Activated naive CD4-positive, alpha-beta T cell treated with anti-CD3 and anti-CD28 coated beads, Interleukin-2, amount 10 ng/mL, durations not matched to agents 7 days and 5 days (primary cell): ENCODE results near the gene BCL3.

Source experiments
- CTCF ChIA-PET: fragments of 350-600 bp; sonication (Branson Sonifier 250); formaldehyde crosslinking; loops from one replicate; lab custom pipeline; 2021; ENCODE audit warnings: antibody characterized with exemption; lab: Charles Lee
- DNase-seq: peaks from one replicate; pipeline ENCODE4 v3.0.0-alpha.2; 2020
- H3K27ac Mint-ChIP-seq: one replicate; pipeline ENCODE4 v1.8.0; 2021; ENCODE audit warnings: mild to moderate bottlenecking, moderate library complexity, mixed read lengths
- H3K27me3 Mint-ChIP-seq: one replicate; pipeline ENCODE4 v1.8.0; 2021; ENCODE audit warnings: mild to moderate bottlenecking, mixed read lengths
- H3K36me3 Mint-ChIP-seq: one replicate; pipeline ENCODE4 v1.8.0; 2021; ENCODE audit warnings: mixed read lengths
- H3K4me1 Mint-ChIP-seq: one replicate; pipeline ENCODE4 v1.8.0; 2021; ENCODE audit warnings: mixed read lengths
- H3K4me3 Mint-ChIP-seq: one replicate; pipeline ENCODE4 v1.8.0; 2021; ENCODE audit warnings: mild to moderate bottlenecking, moderate library complexity, mixed read lengths
- H3K9me3 Mint-ChIP-seq: one replicate; pipeline ENCODE4 v1.8.0; 2021; ENCODE audit warnings: mixed read lengths

BCL3 gene

DNA sequence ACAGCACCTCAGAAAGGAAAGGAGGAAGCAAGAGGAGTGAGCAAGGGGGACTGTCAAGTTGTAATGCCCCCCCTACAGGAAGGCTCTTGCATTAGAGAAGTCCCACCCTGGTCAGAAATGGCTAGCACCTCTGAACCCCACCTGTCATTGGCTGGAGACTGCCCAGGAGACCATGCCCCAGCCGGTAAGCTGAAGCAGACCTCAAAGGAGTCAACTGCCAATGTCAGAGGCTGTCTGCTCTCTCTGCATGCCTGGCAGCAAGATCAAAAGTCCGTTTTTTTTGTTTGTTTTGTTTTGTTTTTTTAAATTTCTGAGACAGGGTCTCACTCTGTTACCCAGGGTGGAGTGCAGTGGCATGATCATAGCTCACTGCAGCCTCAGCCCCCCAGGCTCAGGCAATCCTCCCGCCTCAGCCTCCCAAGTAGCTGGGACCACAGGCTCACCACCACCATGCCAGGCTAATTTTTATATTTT, 8.1 kb upstream of the BCL3 start:
- CTCF ChIA-PET = interaction anchor here (0.7 to 0.9 kb wide), 2 partner anchors 16 to 64 kb away, joined by 3 read pairs; no protein-coding TSS in a partner anchor
- H3K27ac Mint-ChIP-seq = no peak overlapping the region
- peaks cover 13% of the 10 kb centered on the region for H3K4me1 Mint-ChIP-seq
- peaks cover 41% of the 10 kb centered on the region for H3K27me3 Mint-ChIP-seq
- H3K9me3 Mint-ChIP-seq = no peaks in the 10 kb centered on the region
- H3K4me3 Mint-ChIP-seq = no peak overlapping the region
- no peak for DNase-seq
- no peaks in the 10 kb centered on the region for H3K36me3 Mint-ChIP-seq

GRCh38 chr19:44741258-44741731, 7.2 kb upstream of the BCL3 start:
- H3K4me1 Mint-ChIP-seq = peaks cover 21% of the 10 kb centered on the region
- H3K9me3 Mint-ChIP-seq = no peaks in the 10 kb centered on the region
- H3K36me3 Mint-ChIP-seq = no peaks in the 10 kb centered on the region
- no peak overlapping the region for H3K4me3 Mint-ChIP-seq
- CTCF ChIA-PET = interaction anchor here (0.7 to 0.9 kb wide), 3 partner anchors 17 to 63 kb away, joined by 3 to 4 read pairs (median 3); no protein-coding TSS in a partner anchor
- peaks cover 43% of the 10 kb centered on the region for H3K27me3 Mint-ChIP-seq
- DNase-seq = no peak
- H3K27ac Mint-ChIP-seq = no peak overlapping the region

GRCh38 chr19:44741841-44742329, 6.6 kb upstream of the BCL3 start:
- Mint-ChIP-seq H3K4me3 (no peak overlapping the region), H3K4me1 (peaks cover 27% of the 10 kb centered on the region), H3K27me3 (peaks cover 43% of the 10 kb centered on the region), H3K36me3 (no peaks in the 10 kb centered on the region), H3K27ac (no peak overlapping the region), H3K9me3 (no peaks in the 10 kb centered on the region)
- no peak for DNase-seq
- CTCF ChIA-PET = interaction anchor here (0.7 kb wide), 1 partner anchor 59 kb away, joined by 4 read pairs; no protein-coding TSS in a partner anchor

DNA sequence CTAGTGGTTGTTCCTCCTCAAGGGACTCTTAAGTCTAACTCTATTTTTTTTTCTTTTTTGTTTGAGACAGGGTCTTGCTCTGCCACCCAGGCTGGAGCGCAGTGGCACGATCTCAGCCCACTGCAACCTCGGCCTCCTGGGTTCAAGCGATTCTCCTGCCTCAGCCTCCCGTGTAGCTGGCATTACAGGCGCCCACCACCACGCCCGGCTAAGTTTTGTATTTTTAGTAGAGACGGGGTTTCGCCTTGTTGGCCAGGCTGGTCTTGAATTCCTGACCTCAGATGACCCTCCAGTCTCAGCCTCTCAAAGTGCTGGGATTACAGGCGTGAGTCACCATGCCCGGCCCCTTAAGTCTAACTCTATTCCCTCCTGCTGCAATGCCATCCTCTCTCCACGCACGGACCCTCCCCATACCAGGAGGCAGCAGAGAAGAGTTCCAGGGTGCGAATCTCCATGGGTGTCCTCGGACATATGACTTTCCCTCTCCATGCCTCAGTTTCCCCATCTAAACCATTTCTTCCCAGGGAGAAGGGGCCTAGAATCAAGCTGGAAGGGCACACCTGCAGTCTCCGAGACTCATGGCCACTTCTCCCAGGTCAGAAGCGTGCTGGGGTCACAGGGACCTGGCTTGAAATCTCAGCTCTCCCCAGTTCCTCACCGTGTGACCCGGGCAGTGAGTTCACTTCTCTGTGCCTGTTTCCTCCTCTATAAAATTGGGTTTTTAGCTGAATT, 6.0 kb upstream of the BCL3 start:
- Mint-ChIP-seq H3K27ac (no peak overlapping the region), H3K4me3 (no peak overlapping the region), H3K9me3 (no peaks in the 10 kb centered on the region), H3K4me1 (peaks cover 31% of the 10 kb centered on the region), H3K27me3 (peaks cover 42% of the 10 kb centered on the region), H3K36me3 (no peaks in the 10 kb centered on the region)
- no peak for DNase-seq
- CTCF ChIA-PET = interaction anchor here (2.2 kb wide), 1 partner anchor 18 kb away, joined by 9 read pairs; no protein-coding TSS in a partner anchor

- no peak overlapping the region for H3K27ac Mint-ChIP-seq
- CTCF ChIA-PET = interaction anchor here (0.7 to 2.2 kb wide), 4 partner anchors 20 to 40 kb away, joined by 3 to 9 read pairs (median 5); no protein-coding TSS in a partner anchor
- peaks cover 31% of the 10 kb centered on the region for H3K27me3 Mint-ChIP-seq
- DNase-seq = no peak
- peaks cover 10% of the 10 kb centered on the region for H3K36me3 Mint-ChIP-seq
- H3K4me1 Mint-ChIP-seq = peaks cover 45% of the 10 kb centered on the region
- no peaks in the 10 kb centered on the region for H3K9me3 Mint-ChIP-seq
- H3K4me3 Mint-ChIP-seq = no peak overlapping the region
Observed at GRCh38 chr19:44744871-44745332, 3.6 kb upstream of the BCL3 start.

GRCh38 chr19:44745341-44745831, 3.1 kb upstream of the BCL3 start:
- Mint-ChIP-seq H3K27me3 (peaks cover 31% of the 10 kb centered on the region), H3K27ac (no peak overlapping the region), H3K4me3 (no peak overlapping the region), H3K9me3 (no peaks in the 10 kb centered on the region), H3K4me1 (peaks cover 48% of the 10 kb centered on the region), H3K36me3 (peaks cover 13% of the 10 kb centered on the region)
- DNase-seq = no peak
- CTCF ChIA-PET = interaction anchor here (0.7 to 1.6 kb wide), 2 partner anchors 21 to 25 kb away, joined by 3 to 7 read pairs; no protein-coding TSS in a partner anchor

GRCh38 chr19:44745887-44746600, 2.5 kb upstream of the BCL3 start:
- CTCF ChIA-PET = interaction anchor here (0.7 to 1.6 kb wide), 3 partner anchors 11 to 25 kb away, joined by 3 to 7 read pairs (median 3); no protein-coding TSS in a partner anchor
- H3K4me3 Mint-ChIP-seq = peak overlapping the region; percentile 44
- peaks cover 31% of the 10 kb centered on the region for H3K27me3 Mint-ChIP-seq
- no peaks in the 10 kb centered on the region for H3K9me3 Mint-ChIP-seq
- no peak overlapping the region for H3K27ac Mint-ChIP-seq
- DNase-seq = no peak
- H3K4me1 Mint-ChIP-seq = peaks cover 54% of the 10 kb centered on the region
- H3K36me3 Mint-ChIP-seq = peaks cover 17% of the 10 kb centered on the region

DNA sequence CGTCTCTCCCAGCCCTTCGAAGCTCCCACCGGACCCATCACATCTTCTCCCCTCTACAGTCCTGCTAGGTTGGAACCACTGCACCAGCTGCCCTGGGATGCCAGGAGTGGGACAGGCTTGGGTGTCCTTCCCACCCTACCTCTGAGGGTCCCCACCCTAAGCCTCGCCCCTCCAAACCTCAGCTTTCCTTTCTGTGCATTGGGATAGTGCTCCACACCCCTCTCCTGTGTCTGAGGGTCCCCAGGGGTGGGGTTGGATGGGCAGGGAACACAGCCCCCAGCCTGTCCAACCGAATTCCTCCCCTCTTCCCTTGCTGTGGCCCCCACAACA, 1.9 kb upstream of the BCL3 start:
- Mint-ChIP-seq H3K4me1 (peaks cover 57% of the 10 kb centered on the region), H3K9me3 (no peaks in the 10 kb centered on the region), H3K4me3 (peak overlapping the region; percentile 87), H3K27me3 (peaks cover 31% of the 10 kb centered on the region), H3K36me3 (peaks cover 20% of the 10 kb centered on the region), H3K27ac (peak overlapping the region; percentile 65)
- DNase-seq = no peak
- CTCF ChIA-PET = interaction anchor here (0.9 kb wide), 1 partner anchor 11 kb away, joined by 3 read pairs; no protein-coding TSS in a partner anchor

GRCh38 chr19:44746946-44747738, 1.4 kb upstream of the BCL3 start:
- Mint-ChIP-seq H3K4me1 (peaks cover 61% of the 10 kb centered on the region), H3K27ac (peak overlapping the region; percentile 92), H3K36me3 (peaks cover 26% of the 10 kb centered on the region), H3K9me3 (no peaks in the 10 kb centered on the region), H3K4me3 (peak overlapping the region; percentile 87), H3K27me3 (peaks cover 31% of the 10 kb centered on the region)
- CTCF ChIA-PET = interaction anchor here (0.9 kb wide), 1 partner anchor 12 kb away, joined by 3 read pairs; no protein-coding TSS in a partner anchor
- DNase-seq = peak; percentile 90

DNA sequence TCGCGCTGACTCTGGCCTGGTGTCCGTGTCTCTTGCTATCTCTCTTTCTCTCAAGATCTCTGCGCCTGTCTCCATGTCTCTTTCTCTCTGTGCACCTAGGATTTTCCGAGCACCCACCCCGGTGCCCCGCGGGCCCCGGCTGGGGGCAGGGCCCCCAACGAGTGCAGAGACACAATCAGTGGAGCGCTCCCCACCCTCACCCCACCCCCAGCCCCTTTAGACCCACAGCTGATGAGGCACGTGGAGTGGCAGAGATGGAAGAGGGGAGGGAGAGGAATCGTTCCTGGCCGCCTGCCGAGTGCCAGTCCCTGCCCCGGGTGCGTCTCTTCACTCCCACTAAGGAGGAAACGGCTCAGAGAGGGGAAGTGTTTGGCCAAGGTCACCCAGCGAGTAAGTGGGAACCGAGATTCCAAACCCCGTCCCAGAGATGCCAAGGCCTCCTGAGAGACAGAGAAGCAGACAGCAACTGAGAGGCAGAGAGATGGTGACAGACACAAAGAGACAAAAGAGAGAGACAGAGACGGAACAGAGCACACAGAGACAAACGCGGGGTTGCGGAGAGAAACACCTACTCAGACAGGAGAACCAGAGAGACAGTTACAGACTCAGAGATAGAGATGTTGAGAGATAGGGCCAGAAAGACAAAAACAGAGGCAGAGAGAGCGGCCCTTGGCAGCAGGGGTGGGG, 626 bp upstream of the BCL3 start:
- Mint-ChIP-seq H3K27me3 (peaks cover 27% of the 10 kb centered on the region), H3K4me3 (peak overlapping the region; percentile 87), H3K9me3 (no peaks in the 10 kb centered on the region), H3K36me3 (peaks cover 33% of the 10 kb centered on the region), H3K4me1 (peaks cover 67% of the 10 kb centered on the region), H3K27ac (peak overlapping the region; percentile 92)
- peak; percentile 50 for DNase-seq
- CTCF ChIA-PET = no interaction called here

DNA sequence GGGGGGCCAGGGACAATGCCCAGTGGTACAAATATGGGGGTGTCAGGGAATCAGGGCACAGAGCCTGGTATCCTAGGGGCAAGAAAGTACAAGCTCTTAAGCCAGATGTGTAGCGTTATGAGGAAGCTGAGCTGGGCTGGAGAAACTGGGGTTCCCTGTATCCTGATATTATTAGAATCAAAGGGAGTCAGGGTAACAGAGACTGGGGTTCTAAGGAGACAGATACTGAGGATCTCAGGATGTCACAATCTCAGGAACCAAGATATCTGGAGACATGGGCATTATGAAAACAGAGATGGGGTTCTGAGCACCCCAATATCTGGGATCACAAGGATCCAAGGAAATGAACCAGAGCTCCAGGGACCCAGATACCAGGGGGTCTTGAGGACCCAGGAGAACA, 784 bp downstream of the BCL3 start:
- CTCF ChIA-PET = interaction anchor here (0.6 to 1.9 kb wide), 4 partner anchors 21 to 60 kb away, joined by 3 to 15 read pairs (median 6); no protein-coding TSS in a partner anchor
- Mint-ChIP-seq H3K9me3 (no peaks in the 10 kb centered on the region), H3K4me1 (peaks cover 78% of the 10 kb centered on the region), H3K36me3 (peaks cover 38% of the 10 kb centered on the region), H3K27me3 (peaks cover 31% of the 10 kb centered on the region), H3K4me3 (peak overlapping the region; percentile 91), H3K27ac (peak overlapping the region; percentile 87)
- DNase-seq = no peak

DNA sequence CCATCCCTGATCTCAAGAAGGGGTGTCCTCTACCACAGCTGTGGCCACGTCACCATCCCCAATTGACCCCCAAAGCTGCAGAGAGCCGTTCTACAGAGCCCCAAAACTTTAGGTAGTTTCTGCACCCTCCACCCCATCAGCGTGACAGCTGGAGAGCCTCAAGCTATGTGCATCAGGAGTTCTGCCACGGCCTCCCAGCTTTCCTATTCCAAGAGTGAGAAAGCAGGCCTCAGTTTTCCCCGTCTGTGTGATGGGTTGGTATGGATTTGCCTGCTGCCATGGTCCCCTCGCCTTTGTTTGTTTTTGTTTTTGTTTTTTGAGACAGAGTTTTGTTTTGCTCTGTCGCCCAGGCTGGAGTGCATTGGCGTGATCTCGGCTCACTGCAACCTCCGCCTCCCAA, 1.5 kb downstream of the BCL3 start:
- Mint-ChIP-seq H3K4me3 (peak overlapping the region; percentile 91), H3K9me3 (no peaks in the 10 kb centered on the region), H3K36me3 (peaks cover 42% of the 10 kb centered on the region), H3K27ac (peak overlapping the region; percentile 87), H3K4me1 (peaks cover 80% of the 10 kb centered on the region), H3K27me3 (peaks cover 31% of the 10 kb centered on the region)
- no peak for DNase-seq
- CTCF ChIA-PET = interaction anchor here (1.3 to 1.9 kb wide), 3 partner anchors 21 to 26 kb away, joined by 3 to 15 read pairs (median 10); no protein-coding TSS in a partner anchor
